Measurements from ENCODE around the gene RAB5IF. TPM values are rescaled to one million over a fixed set of nuclear protein-coding genes. Genes with fewer than 3 reads are reported as not detected.

RAB5IF gene
- polyA plus RNA-seq, 1 experiment: 92.4 TPM

DNA sequence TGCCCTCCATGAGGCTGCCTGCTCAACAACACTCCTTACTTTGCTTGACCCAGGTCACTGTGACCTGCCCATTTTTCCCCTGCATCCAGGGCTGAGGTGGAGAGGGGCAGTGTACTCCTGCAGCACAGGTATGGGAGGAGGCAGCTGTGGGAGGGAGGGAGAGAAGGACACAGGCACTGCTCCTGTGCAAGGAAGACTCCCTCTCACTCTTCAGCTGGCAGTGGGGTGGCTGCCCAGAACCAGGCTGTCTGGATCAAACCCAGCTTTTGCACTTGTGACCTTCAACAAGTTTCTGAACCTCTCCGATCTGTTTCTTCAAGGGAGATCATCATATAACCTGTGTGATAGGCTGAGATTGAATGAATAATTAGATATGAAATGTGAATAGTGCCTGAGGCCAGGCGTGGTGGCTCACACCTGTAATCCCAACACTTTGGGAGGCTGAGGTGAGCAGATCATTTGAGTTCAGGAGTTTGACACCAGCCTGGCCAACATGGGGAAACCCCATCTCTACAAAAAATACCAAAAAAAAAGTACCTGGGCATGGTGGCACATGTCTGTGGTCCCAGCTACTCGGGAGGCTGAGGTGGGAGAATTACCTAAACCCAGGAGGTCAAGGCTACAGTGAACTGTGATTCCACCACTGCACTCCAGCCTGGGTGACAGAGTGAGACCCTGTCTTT lies 18.1 kb upstream of the RAB5IF start:
- CTCF ChIA-PET: interaction anchor here (0.7 to 4.4 kb wide), 3 partner anchors 11 to 297 kb away, joined by 3 to 26 read pairs (median 4); partner anchors contain the start of gene RAB5IF
- Histone ChIP-seq H3K36me3 (ENCODE audit: control insufficient read depth, insufficient read depth, low read length) (peaks cover 8% of the 10 kb centered on the region), H3K27me3 (ENCODE audit: control insufficient read depth, insufficient read depth, low read length) (no peaks in the 10 kb centered on the region), H3K4me3 (ENCODE audit: low read depth, low read length) (no peak overlapping the region)
- no peak for DNase-seq (ENCODE audit: low read depth)
- POLR2A ChIA-PET: no interaction called here
- TF ChIP-seq, protein P1, sequence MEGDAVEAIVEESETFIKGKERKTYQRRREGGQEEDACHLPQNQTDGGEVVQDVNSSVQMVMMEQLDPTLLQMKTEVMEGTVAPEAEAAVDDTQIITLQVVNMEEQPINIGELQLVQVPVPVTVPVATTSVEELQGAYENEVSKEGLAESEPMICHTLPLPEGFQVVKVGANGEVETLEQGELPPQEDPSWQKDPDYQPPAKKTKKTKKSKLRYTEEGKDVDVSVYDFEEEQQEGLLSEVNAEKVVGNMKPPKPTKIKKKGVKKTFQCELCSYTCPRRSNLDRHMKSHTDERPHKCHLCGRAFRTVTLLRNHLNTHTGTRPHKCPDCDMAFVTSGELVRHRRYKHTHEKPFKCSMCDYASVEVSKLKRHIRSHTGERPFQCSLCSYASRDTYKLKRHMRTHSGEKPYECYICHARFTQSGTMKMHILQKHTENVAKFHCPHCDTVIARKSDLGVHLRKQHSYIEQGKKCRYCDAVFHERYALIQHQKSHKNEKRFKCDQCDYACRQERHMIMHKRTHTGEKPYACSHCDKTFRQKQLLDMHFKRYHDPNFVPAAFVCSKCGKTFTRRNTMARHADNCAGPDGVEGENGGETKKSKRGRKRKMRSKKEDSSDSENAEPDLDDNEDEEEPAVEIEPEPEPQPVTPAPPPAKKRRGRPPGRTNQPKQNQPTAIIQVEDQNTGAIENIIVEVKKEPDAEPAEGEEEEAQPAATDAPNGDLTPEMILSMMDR (IDR thresholded peaks at IDR 0.05; ENCODE audit: insufficient read depth, low read depth, low read length): no peak

DNA sequence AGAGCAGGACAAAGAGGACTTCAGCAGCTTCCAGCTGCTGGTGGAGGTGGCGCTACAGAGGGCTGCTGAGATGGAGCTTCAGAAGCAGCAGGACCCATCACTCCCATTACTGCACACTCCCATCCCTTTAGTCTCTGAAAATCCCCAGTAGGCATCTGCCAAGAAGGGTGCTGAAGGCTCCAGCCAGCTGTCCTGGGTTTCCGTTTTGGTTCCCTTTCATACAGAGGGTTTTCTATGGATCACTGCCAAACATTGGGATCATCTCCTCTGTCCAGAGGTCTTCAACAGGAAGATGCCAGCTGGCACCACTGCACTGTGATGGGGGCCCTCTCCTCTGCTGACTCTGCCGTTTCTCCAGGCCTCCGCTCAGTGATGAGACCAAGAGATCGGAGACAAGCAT lies 14.3 kb upstream of the RAB5IF start:
- peaks cover 7% of the 10 kb centered on the region for H3K36me3 ChIP-seq (ENCODE audit: control insufficient read depth, insufficient read depth, low read length)
- H3K27me3 ChIP-seq (ENCODE audit: control insufficient read depth, insufficient read depth, low read length): no peaks in the 10 kb centered on the region
- ChIA-PET POLR2A (no interaction called here), CTCF (interaction anchor here (1.3 to 4.4 kb wide), 4 partner anchors 14 to 49 kb away, joined by 4 to 26 read pairs (median 11); partner anchors contain the start of genes MYL9 and RAB5IF)
- TF ChIP-seq, protein P1 (IDR thresholded peaks at IDR 0.05; ENCODE audit: insufficient read depth, low read depth, low read length): no peak
- no peak overlapping the region for H3K4me3 ChIP-seq (ENCODE audit: low read depth, low read length)
- no peak for DNase-seq (ENCODE audit: low read depth)

DNA sequence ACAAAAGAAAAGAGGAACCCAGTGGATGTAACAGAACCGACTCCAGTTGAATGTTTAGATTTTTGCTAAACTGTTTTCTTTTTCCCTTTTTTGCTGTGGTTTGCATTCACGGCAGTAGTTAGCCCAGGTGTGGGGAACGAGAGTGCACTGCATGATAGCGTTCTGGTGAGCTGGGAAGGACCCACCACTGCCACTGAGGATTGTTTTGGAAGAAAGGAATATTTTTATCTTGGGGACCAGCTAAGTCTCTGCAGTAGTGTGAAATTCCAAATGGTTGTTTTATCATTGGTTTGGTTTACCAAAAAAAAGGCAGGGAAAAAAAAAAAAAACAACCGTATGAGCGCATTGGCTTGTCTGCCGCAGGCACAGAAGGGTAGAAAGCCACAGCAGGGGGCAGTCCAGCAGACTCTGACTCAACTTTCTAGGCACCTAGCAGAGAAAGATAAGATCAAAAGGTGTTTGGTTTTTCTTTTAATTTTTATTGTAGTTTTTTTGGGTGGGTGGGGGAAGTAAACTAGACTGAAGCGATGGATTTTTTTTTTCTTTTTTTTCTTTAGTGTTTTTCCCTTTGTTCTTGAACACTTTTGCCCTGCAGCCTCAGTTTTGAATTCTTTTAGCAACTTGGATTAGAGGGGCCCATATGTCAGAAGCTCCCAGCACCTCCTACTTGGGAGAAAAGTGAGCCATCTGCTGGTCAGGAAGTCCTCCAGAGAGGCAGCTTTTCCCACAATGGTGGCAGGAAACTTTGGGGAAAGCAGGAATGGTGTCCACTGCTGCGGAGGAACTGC lies 13.5 kb upstream of the RAB5IF start:
- no peaks in the 10 kb centered on the region for H3K27me3 ChIP-seq (ENCODE audit: control insufficient read depth, insufficient read depth, low read length)
- ChIA-PET POLR2A (interaction anchor here (0.6 kb wide), 1 partner anchor 244 kb away, joined by 17 read pairs; no protein-coding TSS in a partner anchor), CTCF (interaction anchor here (1.1 to 2.8 kb wide), 5 partner anchors 10 to 50 kb away, joined by 3 to 15 read pairs (median 4); partner anchors contain the start of genes MYL9 and RAB5IF)
- no peak for DNase-seq (ENCODE audit: low read depth)
- H3K36me3 ChIP-seq (ENCODE audit: control insufficient read depth, insufficient read depth, low read length): peaks cover 7% of the 10 kb centered on the region
- no peak overlapping the region for H3K4me3 ChIP-seq (ENCODE audit: low read depth, low read length)
- TF ChIP-seq, protein P1 (IDR thresholded peaks at IDR 0.05; ENCODE audit: insufficient read depth, low read depth, low read length): peak; percentile 61

DNA sequence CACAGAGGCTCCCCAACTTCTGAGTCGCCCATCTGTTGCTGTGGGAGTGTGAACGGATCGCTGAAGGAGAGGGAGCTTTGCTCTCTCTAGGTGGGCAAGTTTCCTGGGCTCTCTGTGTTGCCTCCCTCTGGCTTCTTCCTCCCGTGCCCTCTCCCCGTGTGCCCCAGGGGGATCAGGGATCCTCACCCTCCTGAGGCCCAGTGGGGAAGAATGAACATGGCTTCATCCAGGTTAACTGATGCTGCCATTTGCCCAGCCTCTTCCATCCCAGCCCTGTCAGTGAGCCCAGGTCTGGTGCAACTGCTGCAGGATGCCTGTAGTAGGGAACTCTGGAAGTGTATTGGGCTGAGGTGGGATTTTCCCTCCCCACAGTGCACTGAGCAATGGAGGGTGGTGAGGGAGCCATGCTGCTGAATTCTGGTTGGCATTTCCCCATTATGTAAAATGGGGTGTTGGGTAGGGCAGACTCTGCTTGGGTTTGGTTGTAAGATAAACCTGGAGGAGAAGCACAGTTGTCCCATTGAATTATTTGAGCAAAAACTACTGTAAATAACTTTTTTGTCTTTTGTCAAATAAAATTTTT lies 12.1 kb upstream of the RAB5IF start:
- TF ChIP-seq, protein P1 (IDR thresholded peaks at IDR 0.05; ENCODE audit: insufficient read depth, low read depth, low read length): no peak
- peaks cover 5% of the 10 kb centered on the region; the same call in 1 of the 2 replicates for H3K36me3 ChIP-seq (ENCODE audit: control insufficient read depth, insufficient read depth, low read length)
- CTCF ChIA-PET: interaction anchor here (1.3 to 2.8 kb wide), 3 partner anchors 8 to 36 kb away, joined by 3 to 15 read pairs (median 7); partner anchors contain the start of gene TGIF2

More for the DNA sequence above, 12.1 kb upstream of the RAB5IF start:
- Histone ChIP-seq H3K27me3 (ENCODE audit: control insufficient read depth, insufficient read depth, low read length) (no peaks in the 10 kb centered on the region), H3K4me3 (ENCODE audit: low read depth, low read length) (no peak overlapping the region)
- POLR2A ChIA-PET: no interaction called here
- DNase-seq (ENCODE audit: low read depth): no peak

Measured in BJ (cell line).